ENCODE data around the gene PRICKLE4.

Gene PRICKLE4

GRCh38 chr6:41774841-41775240 lies 5.7 kb upstream of the PRICKLE4 start:
- no peak for DNase-seq

GRCh38 chr6:41775293-41775882 lies 5.2 kb upstream of the PRICKLE4 start:
- DNase-seq, result no peak

- no peak for DNase-seq
These were observed 2.9 kb upstream of the PRICKLE4 start for GRCh38 chr6:41777551-41778285.

GRCh38 chr6:41778895-41779294 lies 1.7 kb upstream of the PRICKLE4 start:
- DNase-seq, result no peak

GRCh38 chr6:41779336-41779735 lies 1.2 kb upstream of the PRICKLE4 start:
- no peak for DNase-seq

GRCh38 chr6:41779788-41780550 lies 613 bp upstream of the PRICKLE4 start, which contains the start of gene FRS3:
TSS of gene FRS3 (minus strand) at chr6:41779900. CDS start at chr6:41776987, 2,913 bp downstream.
- DNase-seq, result peak; percentile 95

- DNase-seq, result no peak
These were observed 766 bp downstream of the PRICKLE4 start for GRCh38 chr6:41781366-41781730.

GRCh38 chr6:41783106-41783780 lies 2.7 kb downstream of the PRICKLE4 start:
- no peak for DNase-seq

GRCh38 chr6:41784581-41785171 lies 4.1 kb downstream of the PRICKLE4 start:
- DNase-seq, result no peak

- DNase-seq, result no peak
These were observed 4.7 kb downstream of the PRICKLE4 start for GRCh38 chr6:41785254-41785653.

GRCh38 chr6:41785689-41786450 lies 5.3 kb downstream of the PRICKLE4 start:
- DNase-seq, result no peak

- DNase-seq, result peak; percentile 68
These were observed 6.1 kb downstream of the PRICKLE4 start for GRCh38 chr6:41786451-41787218.

GRCh38 chr6:41787219-41787917 lies 6.8 kb downstream of the PRICKLE4 start, which contains the start of gene TOMM6:
TSS of gene TOMM6 (plus strand) at chr6:41787694. CDS start at chr6:41787698, 4 bp downstream.
- DNase-seq, result peak; percentile 90

GRCh38 chr6:41789390-41789724 lies 8.8 kb downstream of the PRICKLE4 start:
- DNase-seq, result no peak

GRCh38 chr6:41790045-41790444 lies 9.5 kb downstream of the PRICKLE4 start:
- no peak for DNase-seq

- DNase-seq, result no peak
These were observed 10.7 kb downstream of the PRICKLE4 start for GRCh38 chr6:41791305-41791704.

- no peak for DNase-seq
These were observed 11.4 kb downstream of the PRICKLE4 start for GRCh38 chr6:41791984-41792383.

- DNase-seq, result no peak
These were observed 15.9 kb downstream of the PRICKLE4 start for GRCh38 chr6:41796474-41796873.

GRCh38 chr6:41798901-41799558 lies 18.4 kb downstream of the PRICKLE4 start:
- DNase-seq, result no peak

GRCh38 chr6:41799559-41799911 lies 19.0 kb downstream of the PRICKLE4 start:
- DNase-seq, result no peak
